Femur (tissue), 1 donor: Measurements from ENCODE around the gene MELTF.

ENCODE experiments used
- DNase-seq: peaks from one replicate; pipeline ENCODE4 v3.0.0-alpha.2; 2017

Gene MELTF

GRCh38 chr3:196991581-196992460 is 37.8 kb downstream of the MELTF start:
- DNase-seq: no peak

GRCh38 chr3:196990601-196991007 is 39.0 kb downstream of the MELTF start:
- DNase-seq: no peak

GRCh38 chr3:196989721-196990262 is 39.8 kb downstream of the MELTF start:
- DNase-seq: no peak

- no peak for DNase-seq
Observed at GRCh38 chr3:196988241-196989029, 41.2 kb downstream of the MELTF start.

- DNase-seq: no peak
Observed at GRCh38 chr3:196987022-196987421, 42.6 kb downstream of the MELTF start.

GRCh38 chr3:196985954-196986885 is 43.4 kb downstream of the MELTF start:
- DNase-seq: no peak

GRCh38 chr3:196985298-196985697 is 44.3 kb downstream of the MELTF start:
- DNase-seq: no peak

GRCh38 chr3:196983186-196983585 is 46.4 kb downstream of the MELTF start:
- no peak for DNase-seq

GRCh38 chr3:196981657-196982056 is 48.0 kb downstream of the MELTF start:
- no peak for DNase-seq

GRCh38 chr3:196979545-196979944 is 50.1 kb downstream of the MELTF start:
- no peak for DNase-seq

GRCh38 chr3:196976941-196977340 is 52.7 kb downstream of the MELTF start:
- DNase-seq: no peak

- DNase-seq: no peak
Observed at GRCh38 chr3:196975349-196975748, 54.3 kb downstream of the MELTF start.

GRCh38 chr3:196974661-196975060 is 55.0 kb downstream of the MELTF start:
- no peak for DNase-seq

GRCh38 chr3:196971094-196971698 is 58.4 kb downstream of the MELTF start:
- DNase-seq: no peak

GRCh38 chr3:196970547-196971093 is 59.0 kb downstream of the MELTF start:
- DNase-seq: no peak

- peak; percentile 69 for DNase-seq
Observed at GRCh38 chr3:196969660-196970546, 59.7 kb downstream of the MELTF start.

- DNase-seq: peak; percentile 50
Observed at GRCh38 chr3:196969134-196969659, 60.4 kb downstream of the MELTF start.

- DNase-seq: no peak
Observed at GRCh38 chr3:196968233-196969133, 61.1 kb downstream of the MELTF start, which contains the start of gene PIGZ. TSS of gene PIGZ (minus strand) at chr3:196968833. CDS start at chr3:196952031, 16,802 bp downstream.
